HS-5 (cell line): ENCODE data around the gene ARMH3.

Source experiments
- DNase-seq: peaks from one replicate; pipeline ENCODE4 v3.0.0-alpha.2; 2012; ENCODE audit warnings: low read depth

The ARMH3 gene

GRCh38 chr10:101939008-101939648 lies 116.8 kb downstream of the ARMH3 start:
- peak; percentile 80 for DNase-seq

- peak; percentile 71 for DNase-seq
Observed at GRCh38 chr10:101938305-101939007, 117.5 kb downstream of the ARMH3 start.

GRCh38 chr10:101935431-101935830 lies 120.5 kb downstream of the ARMH3 start:
- no peak for DNase-seq

- no peak for DNase-seq
Observed at GRCh38 chr10:101934686-101935305, 121.2 kb downstream of the ARMH3 start.

- DNase-seq = no peak
Observed at GRCh38 chr10:101933976-101934375, 122.0 kb downstream of the ARMH3 start.

- no peak for DNase-seq
Observed at GRCh38 chr10:101932183-101932582, 123.8 kb downstream of the ARMH3 start.

- DNase-seq = no peak
Observed at GRCh38 chr10:101925027-101925426, 130.9 kb downstream of the ARMH3 start.

- DNase-seq = no peak
Observed at GRCh38 chr10:101923256-101923655, 132.7 kb downstream of the ARMH3 start.

GRCh38 chr10:101922846-101923245 lies 133.1 kb downstream of the ARMH3 start:
- no peak for DNase-seq

GRCh38 chr10:101920546-101920945 lies 135.4 kb downstream of the ARMH3 start:
- DNase-seq = no peak

- DNase-seq = no peak
Observed at GRCh38 chr10:101919026-101919770, 136.8 kb downstream of the ARMH3 start.

GRCh38 chr10:101912561-101913179 lies 143.3 kb downstream of the ARMH3 start:
- DNase-seq = no peak

GRCh38 chr10:101906586-101907183 lies 149.3 kb downstream of the ARMH3 start:
- DNase-seq = no peak

- DNase-seq = no peak
Observed at GRCh38 chr10:101905251-101905650, 150.7 kb downstream of the ARMH3 start.

GRCh38 chr10:101903827-101904550 lies 152.0 kb downstream of the ARMH3 start:
- DNase-seq = no peak

GRCh38 chr10:101902820-101903145 lies 153.2 kb downstream of the ARMH3 start:
- DNase-seq = no peak

- DNase-seq = no peak
Observed at GRCh38 chr10:101902032-101902819, 153.7 kb downstream of the ARMH3 start.

GRCh38 chr10:101901340-101901739 lies 154.6 kb downstream of the ARMH3 start:
- no peak for DNase-seq

GRCh38 chr10:101897633-101898032 lies 158.3 kb downstream of the ARMH3 start:
- DNase-seq = no peak

GRCh38 chr10:101896225-101896877 lies 159.6 kb downstream of the ARMH3 start:
- no peak for DNase-seq
